NCI-H2081 treated with DMSO at 0.1 percent for 48 hours (cell line): ENCODE data around the gene HMGB2.

Experiments used
- DNase-seq: peaks from one replicate; lab custom pipeline; 2025; lab: John Stamatoyannopoulos, UW

Gene HMGB2

GRCh38 chr4:173334085-173334890, at the start of gene HMGB2:
Gene HMGB2 (minus strand): TSS chr4:173334358. CDS start chr4:173333649, 709 bp downstream.
- peak; percentile 96 for DNase-seq

- DNase-seq, result no peak
Observed at GRCh38 chr4:173382349-173382748, 48.2 kb upstream of the HMGB2 start.

GRCh38 chr4:173381610-173382009, 47.5 kb upstream of the HMGB2 start:
- DNase-seq, result no peak

- no peak for DNase-seq
Observed at GRCh38 chr4:173380987-173381386, 46.8 kb upstream of the HMGB2 start.

GRCh38 chr4:173379929-173380328, 45.8 kb upstream of the HMGB2 start:
- DNase-seq, result no peak

GRCh38 chr4:173374588-173374987, 40.4 kb upstream of the HMGB2 start:
- DNase-seq, result no peak

GRCh38 chr4:173371292-173372192, 37.4 kb upstream of the HMGB2 start:
- DNase-seq, result no peak

GRCh38 chr4:173370477-173371291, 36.5 kb upstream of the HMGB2 start, which contains the start of gene SAP30:
Gene SAP30 (plus strand): TSS chr4:173370954. CDS start chr4:173371183, 229 bp downstream.
- peak; percentile 75 for DNase-seq

GRCh38 chr4:173370130-173370476, 35.9 kb upstream of the HMGB2 start:
- no peak for DNase-seq

GRCh38 chr4:173367946-173368345, 33.8 kb upstream of the HMGB2 start:
- DNase-seq, result no peak

- DNase-seq, result no peak
Observed at GRCh38 chr4:173367285-173367684, 33.1 kb upstream of the HMGB2 start.

- no peak for DNase-seq
Observed at GRCh38 chr4:173365359-173365996, 31.3 kb upstream of the HMGB2 start.

GRCh38 chr4:173362666-173363065, 28.5 kb upstream of the HMGB2 start:
- no peak for DNase-seq

GRCh38 chr4:173360587-173361221, 26.5 kb upstream of the HMGB2 start:
- DNase-seq, result no peak

- no peak for DNase-seq
Observed at GRCh38 chr4:173357939-173358338, 23.8 kb upstream of the HMGB2 start.

GRCh38 chr4:173347467-173347866, 13.3 kb upstream of the HMGB2 start:
- DNase-seq, result no peak

- DNase-seq, result no peak
Observed at GRCh38 chr4:173346074-173346473, 11.9 kb upstream of the HMGB2 start.

GRCh38 chr4:173345648-173346047, 11.5 kb upstream of the HMGB2 start:
- no peak for DNase-seq

GRCh38 chr4:173343832-173344397, 9.8 kb upstream of the HMGB2 start:
- no peak for DNase-seq

GRCh38 chr4:173337463-173337862, 3.3 kb upstream of the HMGB2 start:
- DNase-seq, result no peak
